Forelimb muscle (tissue), 1 donor: Measurements from ENCODE around the gene CXCR2. TPM values are rescaled to one million over a fixed set of nuclear protein-coding genes. Genes with fewer than 3 reads are reported as not detected.

Experiments used
- DNase-seq: peaks from one replicate; pipeline ENCODE4 v3.0.0-alpha.2; 2013; ENCODE audit warnings: low read depth
- polyA plus RNA-seq: library from polyadenylated mRNA; unstranded; fragments of 120-200 nt; gene quantifications from one replicate; pipeline ENCODE4 v1.2.1, GENCODE V29; 2013; ENCODE audit not compliant: insufficient read length

CXCR2 gene
- polyA plus RNA-seq, 1 donor: 0.18 TPM

DNA sequence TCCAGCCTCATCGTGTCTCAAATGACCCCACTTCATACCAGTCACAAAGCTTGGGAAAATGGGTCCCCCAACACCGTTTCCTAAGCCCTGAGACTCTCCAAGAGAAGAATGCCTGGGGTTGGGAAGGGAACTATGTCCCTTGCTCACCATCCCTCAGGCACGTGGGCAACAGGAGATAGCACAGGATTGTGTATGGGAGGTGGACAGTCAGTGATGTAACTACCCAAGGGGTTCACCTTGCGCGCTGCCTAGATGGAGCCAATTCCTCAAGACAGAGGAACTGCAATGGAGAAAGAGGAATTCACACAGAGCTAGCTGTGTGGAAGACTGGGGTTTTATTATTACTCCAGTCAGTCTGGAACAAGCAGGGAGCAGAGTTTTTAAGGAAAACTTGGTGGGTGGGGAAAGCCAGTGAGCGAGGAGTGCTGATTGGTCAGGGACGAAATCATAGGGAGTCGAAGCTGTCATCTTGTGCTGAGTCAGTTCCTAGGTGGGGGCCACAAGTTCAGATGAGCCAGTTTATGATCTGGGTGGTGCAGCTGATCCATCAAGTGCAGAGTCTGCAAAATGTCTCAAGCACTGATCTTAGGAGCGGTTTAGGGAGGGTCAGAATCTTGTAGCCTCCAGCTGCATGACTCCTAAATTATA lies 54.8 kb downstream of the CXCR2 start:
- DNase-seq: no peak

DNA sequence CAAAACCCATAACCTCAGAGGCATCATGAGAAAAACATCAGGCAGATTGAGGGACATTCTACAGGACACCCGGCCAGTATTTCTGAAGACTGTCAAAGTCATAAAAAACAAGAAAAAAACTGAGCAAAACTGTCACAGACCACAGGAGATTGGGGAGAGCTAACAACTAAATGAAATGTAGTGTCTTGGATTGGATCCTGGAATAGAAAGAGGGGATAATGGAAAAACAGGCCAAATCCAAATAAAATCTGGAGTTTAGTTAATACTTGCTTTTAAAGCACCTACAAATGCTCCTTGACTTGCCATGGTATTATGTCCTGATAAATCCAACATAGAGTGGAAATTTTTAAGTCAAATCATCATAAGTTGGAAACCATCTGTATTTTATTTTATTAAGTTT lies 58.5 kb downstream of the CXCR2 start:
- no peak for DNase-seq

DNA sequence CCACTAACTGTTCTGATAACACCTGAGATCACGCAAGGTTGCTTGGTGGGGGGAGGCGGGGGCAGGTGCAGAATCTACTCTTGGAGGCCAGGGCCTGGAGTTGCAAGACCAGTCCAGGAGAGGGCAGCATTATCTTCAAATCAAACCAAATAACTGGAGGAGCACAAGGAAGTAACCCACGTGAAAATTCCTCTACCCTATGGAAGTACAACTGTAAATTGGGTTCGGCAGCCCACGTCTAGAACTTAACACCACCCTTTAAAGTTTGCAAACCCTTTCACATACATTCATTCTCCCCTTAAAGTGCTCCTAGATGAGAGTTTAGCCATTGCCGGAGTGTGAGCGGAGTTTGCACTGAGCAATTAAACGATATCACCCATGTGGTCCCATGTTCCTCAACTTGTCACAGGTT lies 60.5 kb downstream of the CXCR2 start:
- DNase-seq: no peak

Other genes starting within 250 kb of the CXCR2 start
- gene TNS1, start 123.0 kb upstream of the CXCR2 start, polyA plus RNA-seq: 111 TPM
- 0.16 TPM for gene RUFY4, start 56.8 kb upstream of the CXCR2 start, polyA plus RNA-seq
- gene CXCR1, start 40.9 kb downstream of the CXCR2 start, polyA plus RNA-seq: not detected
- gene ARPC2, start 91.2 kb downstream of the CXCR2 start, polyA plus RNA-seq: 205 TPM
- gene GPBAR1, start 135.0 kb downstream of the CXCR2 start, polyA plus RNA-seq: 2.3 TPM
- 87.4 TPM for gene AAMP, start 144.1 kb downstream of the CXCR2 start, polyA plus RNA-seq
- gene PNKD, start 144.5 kb downstream of the CXCR2 start, polyA plus RNA-seq: 47.4 TPM
- gene TMBIM1, start 166.5 kb downstream of the CXCR2 start, polyA plus RNA-seq: 81.3 TPM
- 0.15 TPM for gene CATIP, start 230.8 kb downstream of the CXCR2 start, polyA plus RNA-seq